GM21737 (cell line): Measurements from ENCODE around the gene AGPAT3.

Source experiments
- ATAC-seq: cut with Tn5 transposase; IDR thresholded peaks from one replicate; pipeline ENCODE4 v1.9.1; 2021; ENCODE audit warnings: mild to moderate bottlenecking, moderate library complexity; ENCODE audit not compliant: unreplicated experiment

The AGPAT3 gene

GRCh38 chr21:43921571-43921978 is 56.6 kb downstream of the AGPAT3 start:
- no peak for ATAC-seq

GRCh38 chr21:43921979-43922945 is 57.2 kb downstream of the AGPAT3 start:
- no peak for ATAC-seq

- ATAC-seq: no peak
Observed at GRCh38 chr21:43922949-43923348, 57.9 kb downstream of the AGPAT3 start.

GRCh38 chr21:43923391-43923790 is 58.4 kb downstream of the AGPAT3 start:
- no peak for ATAC-seq

- ATAC-seq: no peak
Observed at GRCh38 chr21:43924421-43925095, 59.5 kb downstream of the AGPAT3 start.

GRCh38 chr21:43925096-43925481 is 60.1 kb downstream of the AGPAT3 start:
- no peak for ATAC-seq

GRCh38 chr21:43925609-43926008 is 60.6 kb downstream of the AGPAT3 start:
- no peak for ATAC-seq

- no peak for ATAC-seq
Observed at GRCh38 chr21:43926196-43926595, 61.2 kb downstream of the AGPAT3 start.

GRCh38 chr21:43927591-43928221 is 62.7 kb downstream of the AGPAT3 start:
- ATAC-seq: no peak

- no peak for ATAC-seq
Observed at GRCh38 chr21:43928222-43929125, 63.5 kb downstream of the AGPAT3 start.

GRCh38 chr21:43929217-43929971 is 64.4 kb downstream of the AGPAT3 start:
- ATAC-seq: no peak

GRCh38 chr21:43930074-43930847 is 65.2 kb downstream of the AGPAT3 start:
- no peak for ATAC-seq

- no peak for ATAC-seq
Observed at GRCh38 chr21:43930848-43931375, 65.9 kb downstream of the AGPAT3 start.

GRCh38 chr21:43931489-43931888 is 66.5 kb downstream of the AGPAT3 start:
- no peak for ATAC-seq

GRCh38 chr21:43932005-43932404 is 67.0 kb downstream of the AGPAT3 start:
- ATAC-seq: no peak

GRCh38 chr21:43933199-43933598 is 68.2 kb downstream of the AGPAT3 start:
- ATAC-seq: no peak

GRCh38 chr21:43933680-43934079 is 68.7 kb downstream of the AGPAT3 start:
- no peak for ATAC-seq

- no peak for ATAC-seq
Observed at GRCh38 chr21:43934116-43934515, 69.1 kb downstream of the AGPAT3 start.
